GM12801 (cell line): ENCODE data around the gene UGGT1.

Experiments
- CTCF ChIP-seq: IDR thresholded peaks from one replicate; pipeline ENCODE4 v1.5.1; 2011; ENCODE audit warnings: control low read depth; ENCODE audit not compliant: insufficient read length; ENCODE audit errors: extremely low read depth

UGGT1 gene

GRCh38 chr2:128164311-128164710 lies 73.3 kb downstream of the UGGT1 start:
- no peak for TF ChIP-seq CTCF

- TF ChIP-seq CTCF, result no peak
Measured at GRCh38 chr2:128166746-128167353, 75.8 kb downstream of the UGGT1 start.

- no peak for TF ChIP-seq CTCF
Measured at GRCh38 chr2:128169094-128169493, 78.1 kb downstream of the UGGT1 start.

- no peak for TF ChIP-seq CTCF
Measured at GRCh38 chr2:128169497-128169896, 78.5 kb downstream of the UGGT1 start.

GRCh38 chr2:128169933-128170709 lies 79.1 kb downstream of the UGGT1 start:
- TF ChIP-seq CTCF, result no peak

GRCh38 chr2:128170776-128171175 lies 79.8 kb downstream of the UGGT1 start:
- no peak for TF ChIP-seq CTCF

- TF ChIP-seq CTCF, result no peak
Measured at GRCh38 chr2:128172191-128172590, 81.2 kb downstream of the UGGT1 start.
